ENCODE results near the gene C10orf71. TPM values are rescaled to one million over a fixed set of nuclear protein-coding genes. Genes with fewer than 3 reads are reported as not detected.

Gene C10orf71
- total and polyA plus RNA-seq, 2 of the 8 experiments (the other 6 are each of a cell fraction or from before 2014, with no cell fraction given), result not detected

DNA sequence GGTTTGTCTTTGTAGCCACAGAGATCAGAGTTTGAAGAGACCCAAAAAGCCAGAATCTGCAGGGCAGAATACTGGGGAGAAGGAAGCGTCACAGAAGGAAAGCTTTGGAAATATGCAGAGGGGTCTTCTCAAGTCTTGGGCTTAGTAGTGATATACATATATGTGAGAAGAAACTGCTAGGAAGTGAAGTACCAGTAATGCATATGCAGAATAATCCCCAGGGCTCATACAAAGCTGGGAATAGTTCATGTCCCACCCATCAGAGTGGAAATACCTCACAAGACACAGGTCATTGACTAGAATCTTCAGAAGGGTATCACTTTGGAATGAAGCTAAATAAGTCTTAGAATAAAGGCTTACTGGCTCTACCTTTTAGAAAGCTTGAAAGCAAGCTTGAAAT lies 39.6 kb downstream of the C10orf71 start:
- FAIRE-seq (no peak), DNase-seq (ENCODE audit: low read depth in 1 of 2, low spot score in 2 of 2) (no peak)
- Histone ChIP-seq H3K18ac (ENCODE audit: extremely low read depth, low read length) (no peak overlapping the region), H2BK15ac (ENCODE audit: low read length) (no peak overlapping the region), H3K23me2 (ENCODE audit: low read depth, low read length) (no peaks in the 10 kb centered on the region), H2AFZ (ENCODE audit: low read length) (no peak overlapping the region), H4K20me1 (replicated peaks in 1 of 2; ENCODE audit: control insufficient read depth in 1 of 2, insufficient read depth in 2 of 2, low read length in 2 of 2) (no peaks in the 10 kb centered on the region), H3K9ac (replicated peaks in 1 of 4; ENCODE audit: extremely low read depth in 1 of 4, low read depth in 3 of 4, low read length in 3 of 4) (no peak overlapping the region), H2BK20ac (ENCODE audit: low read length) (no peak overlapping the region), H3K23ac (ENCODE audit: insufficient read length) (no peak overlapping the region), H4K8ac (ENCODE audit: extremely low read depth, insufficient read depth, low read length) (no peak overlapping the region), H3K4ac (replicated peaks; ENCODE audit: insufficient read length, low read depth, low read length) (no peak overlapping the region), H3K27ac (ENCODE audit: low read depth, low read length) (no peak overlapping the region), H3K4me1 (replicated peaks in 1 of 4; ENCODE audit: control insufficient read depth in 3 of 4, insufficient read depth in 4 of 4, low read length in 3 of 4) (no peaks in the 10 kb centered on the region; a peak in 1 of 7 replicates), H3K9me3 (ENCODE audit: insufficient read depth in 2 of 2, low read depth in 1 of 2, low read length in 1 of 2) (no peaks in the 10 kb centered on the region), H2AK5ac (ENCODE audit: low read depth, low read length) (no peak overlapping the region), H4K91ac (replicated peaks; ENCODE audit: insufficient read length, low read length) (no peak overlapping the region), H3K79me1 (ENCODE audit: low read depth, low read length) (no peaks in the 10 kb centered on the region), H2BK120ac (replicated peaks; ENCODE audit: low read depth, low read length) (no peak overlapping the region), H3K14ac (ENCODE audit: insufficient read length) (no peak overlapping the region), H3K27me3 (replicated peaks in 1 of 4; ENCODE audit: control insufficient read depth in 3 of 4, extremely low read depth in 1 of 4, insufficient read depth in 3 of 4, low read length in 3 of 4) (no peaks in the 10 kb centered on the region), H2BK5ac (ENCODE audit: low read depth, low read length) (no peak overlapping the region), H3K79me2 (ENCODE audit: control insufficient read depth in 1 of 2, insufficient read depth in 2 of 2, low read length in 2 of 2) (no peaks in the 10 kb centered on the region), H3K56ac (replicated peaks; ENCODE audit: insufficient read length, low read depth, low read length) (no peak overlapping the region), H2BK12ac (ENCODE audit: low read depth, low read length) (no peak overlapping the region), H4K5ac (ENCODE audit: insufficient read length, low read depth, low read length) (no peak overlapping the region), H3K36me3 (ENCODE audit: control insufficient read depth in 2 of 4, insufficient read depth in 4 of 4, low read length in 3 of 4) (no peaks in the 10 kb centered on the region), H3K4me3 (ENCODE audit: extremely low read depth in 1 of 4, insufficient read depth in 2 of 4, low read depth in 3 of 4, low read length in 4 of 4) (no peak overlapping the region), H3K4me2 (ENCODE audit: insufficient read depth in 1 of 2, low read depth in 2 of 2, low read length in 2 of 2) (no peak overlapping the region)
- CTCF ChIA-PET (ENCODE audit: partially characterized antibody), result interaction anchor here (0.6 to 1.4 kb wide), 8 partner anchors 9 to 592 kb away, joined by 3 to 4 read pairs (median 3); no protein-coding TSS in a partner anchor
- TF ChIP-seq TAF7 (optimal IDR thresholded peaks at IDR 0.05; ENCODE audit: borderline replicate concordance, low read depth, low read length) (no peak), SIX5 (IDR thresholded peaks at IDR 0.05; ENCODE audit: low read depth, low read length) (no peak), EGR1 (IDR thresholded peaks at IDR 0.05; ENCODE audit: borderline replicate concordance, low read depth, low read length) (no peak), KDM5A (IDR thresholded peaks at IDR 0.05; ENCODE audit: low read length) (no peak), SP1 (IDR thresholded peaks at IDR 0.05; ENCODE audit: low read depth, low read length) (no peak)
- whole genome bisulfite sequencing, 2 experiments (ENCODE audit: extremely low coverage in 1 of 2, insufficient coverage in 1 of 2, insufficient read length in 1 of 2, insufficient replicate concordance in 2 of 2, low coverage in 1 of 2, low lambda C conversion rate in 2 of 2, missing lambda C conversion rate in 1 of 2), result 93% methylated on average over 1 of the region's 1 CpG; no CpG with 5 or more reads in 1 of the 2 experiments
- POLR2A ChIA-PET (ENCODE audit: partially characterized antibody), result no interaction called here
